ENCODE results near the gene LGALS3BP. TPM values are rescaled to one million over a fixed set of nuclear protein-coding genes. Genes with fewer than 3 reads are reported as not detected.

Gene LGALS3BP
- total and polyA plus RNA-seq, 2 of the 4 experiments (the other 2 are of a cell fraction): 33.7 to 273 TPM

DNA sequence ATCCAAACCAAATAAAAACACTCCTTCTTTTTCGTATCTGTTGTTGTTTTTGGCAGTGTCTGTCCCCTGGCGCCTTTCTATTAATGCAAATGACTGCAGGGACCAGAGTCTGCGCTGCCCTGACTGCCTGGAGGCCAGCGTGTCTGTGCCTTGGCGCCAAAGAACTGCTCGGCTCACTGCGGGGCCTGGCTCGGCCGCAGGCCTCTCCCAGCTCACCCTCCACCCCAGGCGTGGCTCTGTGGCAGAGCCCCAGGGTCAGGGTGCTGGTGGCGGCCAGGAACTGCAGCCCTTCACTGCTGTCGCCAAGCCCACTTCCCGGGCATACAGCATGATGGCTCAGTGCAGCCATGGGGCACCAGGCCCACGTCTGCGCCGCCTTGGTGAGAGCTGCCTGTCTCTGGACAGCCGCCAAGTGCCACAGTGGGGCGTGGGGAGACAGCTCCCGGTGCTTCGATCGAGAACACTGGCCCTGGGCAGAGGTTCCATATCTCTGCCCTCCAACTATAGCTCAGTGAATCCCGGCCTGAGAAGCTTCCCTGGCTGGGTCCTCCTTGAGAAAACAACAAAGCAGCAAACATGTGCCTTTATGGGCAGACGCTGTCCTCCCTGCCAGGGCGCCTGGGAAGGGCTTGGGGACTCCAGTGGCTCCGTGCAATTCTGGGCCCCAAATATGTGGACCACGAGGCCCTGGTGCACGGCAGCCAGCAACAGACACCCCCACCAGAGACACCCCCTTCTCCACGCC lies 18.8 kb upstream of the LGALS3BP start:
- in situ Hi-C loops (cut with MboI; ENCODE audit: low sequenced_read_pairs): no loop called here

More for the DNA sequence above, 18.8 kb upstream of the LGALS3BP start:
- H3K18ac ChIP-seq (ENCODE audit: low read depth, low read length): no peak overlapping the region
- H3K9ac ChIP-seq (ENCODE audit: low read depth, low read length): no peak overlapping the region
- no peak overlapping the region for H4K5ac ChIP-seq (ENCODE audit: low read depth, low read length)
- no peak overlapping the region for H2AK9ac ChIP-seq (replicated peaks; ENCODE audit: low read depth, low read length, poor library complexity)
- H3K9me3 ChIP-seq (ENCODE audit: control insufficient read depth, insufficient read depth, low read length): no peaks in the 10 kb centered on the region
- peaks cover 53% of the 10 kb centered on the region for H3K36me3 ChIP-seq (ENCODE audit: control insufficient read depth, insufficient read depth, low read length)
- H3K27ac ChIP-seq (ENCODE audit: insufficient read depth, low read length): no peak overlapping the region
- no peak overlapping the region for H2BK120ac ChIP-seq (ENCODE audit: low read depth, low read length)
- intact Hi-C loops (cut with micrococcal nuclease) (no loop called here), dilution Hi-C loops (cut with HindIII; ENCODE audit: low sequenced_read_pairs, unreplicated experiment) (no loop called here)
- H2AK5ac ChIP-seq (ENCODE audit: low read depth, low read length): no peak overlapping the region
- no peaks in the 10 kb centered on the region for H3K4me1 ChIP-seq (ENCODE audit: control insufficient read depth, insufficient read depth, low read length)
- no peak for DNase-seq
- no peak overlapping the region for H4K8ac ChIP-seq (ENCODE audit: low read depth in 2 of 2, low read length in 2 of 2)
- WGBS, 2 experiments (ENCODE audit: extremely low coverage in 2 of 2, insufficient read length in 1 of 2): 86% methylated on average over 11 of the region's 28 CpGs; no CpG with 5 or more reads in 1 of the 2 experiments
- H2BK15ac ChIP-seq (ENCODE audit: low read depth, low read length): no peak overlapping the region
- peaks cover 25 to 86% of the 10 kb centered on the region in 2 experiments for H3K79me1 ChIP-seq (ENCODE audit: low read depth in 1 of 2, low read length in 2 of 2)
- no peak for ATAC-seq (ENCODE audit: low read depth)
- H3K27me3 ChIP-seq (ENCODE audit: control insufficient read depth, insufficient read depth, low read length): no peaks in the 10 kb centered on the region
- ChIA-PET CTCF (no interaction called here), POLR2A (ENCODE audit: unreplicated experiment) (no interaction called here)
- no peak overlapping the region for H2BK5ac ChIP-seq (ENCODE audit: low read depth, low read length, poor library complexity, severe bottlenecking)
- no peak overlapping the region for H4K91ac ChIP-seq (ENCODE audit: insufficient read depth, low read depth, low read length)
- BruUV-seq (replicated peaks): no TSS peak
- no peak overlapping the region for H3K14ac ChIP-seq (replicated peaks; ENCODE audit: low read depth, low read length)
- no peak overlapping the region for H3K4me3 ChIP-seq (ENCODE audit: insufficient read depth, low read depth, low read length)
- no peaks in the 10 kb centered on the region; the same call in 1 of the 2 replicates for H3K9me1 ChIP-seq (ENCODE audit: insufficient read depth, low read length)
- H4K20me1 ChIP-seq (ENCODE audit: insufficient read depth, low read length): peaks cover 67% of the 10 kb centered on the region
- no peak overlapping the region for H3K4me2 ChIP-seq (ENCODE audit: low read depth, low read length)
- H2BK20ac ChIP-seq (ENCODE audit: low read depth, low read length): no peak overlapping the region
- TF ChIP-seq RAD21 (IDR thresholded peaks at IDR 0.05; ENCODE audit: low read length): no peak
- TF ChIP-seq SMC3 (IDR thresholded peaks at IDR 0.05; ENCODE audit: low read depth, low read length): no peak
- TF ChIP-seq FOS (IDR thresholded peaks at IDR 0.05; ENCODE audit: low read depth, low read length): no peak
- no peak for TF ChIP-seq NFE2L2 (IDR thresholded peaks at IDR 0.05; ENCODE audit: low read depth, low read length)
- TF ChIP-seq, protein P1, sequence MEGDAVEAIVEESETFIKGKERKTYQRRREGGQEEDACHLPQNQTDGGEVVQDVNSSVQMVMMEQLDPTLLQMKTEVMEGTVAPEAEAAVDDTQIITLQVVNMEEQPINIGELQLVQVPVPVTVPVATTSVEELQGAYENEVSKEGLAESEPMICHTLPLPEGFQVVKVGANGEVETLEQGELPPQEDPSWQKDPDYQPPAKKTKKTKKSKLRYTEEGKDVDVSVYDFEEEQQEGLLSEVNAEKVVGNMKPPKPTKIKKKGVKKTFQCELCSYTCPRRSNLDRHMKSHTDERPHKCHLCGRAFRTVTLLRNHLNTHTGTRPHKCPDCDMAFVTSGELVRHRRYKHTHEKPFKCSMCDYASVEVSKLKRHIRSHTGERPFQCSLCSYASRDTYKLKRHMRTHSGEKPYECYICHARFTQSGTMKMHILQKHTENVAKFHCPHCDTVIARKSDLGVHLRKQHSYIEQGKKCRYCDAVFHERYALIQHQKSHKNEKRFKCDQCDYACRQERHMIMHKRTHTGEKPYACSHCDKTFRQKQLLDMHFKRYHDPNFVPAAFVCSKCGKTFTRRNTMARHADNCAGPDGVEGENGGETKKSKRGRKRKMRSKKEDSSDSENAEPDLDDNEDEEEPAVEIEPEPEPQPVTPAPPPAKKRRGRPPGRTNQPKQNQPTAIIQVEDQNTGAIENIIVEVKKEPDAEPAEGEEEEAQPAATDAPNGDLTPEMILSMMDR (conservative IDR thresholded peaks at IDR 0.05; ENCODE audit: low read depth, low read length): no peak
- no peak overlapping the region for H3K56ac ChIP-seq (ENCODE audit: extremely low read depth, insufficient read depth, low read length)
- H2AFZ ChIP-seq (replicated peaks; ENCODE audit: low read length, poor library complexity): no peak overlapping the region
- H3K23ac ChIP-seq (ENCODE audit: low read depth, low read length): no peak overlapping the region
- no peak overlapping the region for H3K4ac ChIP-seq (ENCODE audit: low read depth, low read length)
